ENCODE results near the gene APOBEC3F.

The APOBEC3F gene

DNA sequence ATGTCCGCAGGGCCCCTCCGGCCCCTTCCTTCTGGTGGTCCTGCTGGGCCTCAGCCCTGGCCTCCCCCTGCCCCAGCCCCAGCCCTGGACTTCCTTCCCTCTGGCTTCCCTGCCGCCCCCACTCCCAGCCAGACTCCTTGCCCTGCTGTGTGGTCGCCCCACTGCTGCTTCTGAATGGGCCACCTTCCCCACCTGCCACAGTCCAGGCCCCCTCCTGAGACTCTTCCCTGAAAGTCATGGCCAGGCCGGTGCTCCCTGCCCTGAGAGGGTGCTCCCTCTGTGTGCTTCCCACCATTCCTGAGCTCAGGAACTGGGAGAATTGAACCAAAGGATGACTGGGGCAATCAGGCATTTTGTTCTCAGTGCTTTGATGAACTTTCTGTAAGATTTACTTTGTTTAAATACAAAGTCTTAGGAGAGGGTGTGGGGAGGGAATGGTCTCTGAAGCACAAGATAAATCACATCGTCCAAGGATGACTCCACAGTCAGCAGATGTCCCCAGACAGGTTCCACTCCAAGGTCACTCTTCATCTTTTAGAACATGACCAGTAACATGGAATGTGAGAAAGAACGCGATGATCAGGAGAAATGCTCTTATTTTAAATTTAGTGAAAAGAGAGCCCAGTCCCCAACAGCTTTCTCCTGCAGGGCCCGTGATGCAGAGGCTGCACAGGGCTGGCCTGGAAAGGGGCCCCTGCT is 19.0 kb upstream of the APOBEC3F start:
- peaks cover 10% of the 10 kb centered on the region for H3K79me2 ChIP-seq (ENCODE audit: insufficient read depth, low read length)
- no peaks in the 10 kb centered on the region for H3K27me3 ChIP-seq (ENCODE audit: insufficient read depth, low read length, poor library complexity)
- peak overlapping the region; percentile 79 for H3K9ac ChIP-seq (ENCODE audit: low read depth, low read length)
- peak overlapping the region; percentile 79 for H3K27ac ChIP-seq (ENCODE audit: low read length)
- ATAC-seq (ENCODE audit: insufficient read depth, low read depth) = no peak
- no peaks in the 10 kb centered on the region for H4K20me1 ChIP-seq (ENCODE audit: insufficient read depth, low read length)
- H3K4me3 ChIP-seq (ENCODE audit: low read depth in 1 of 2, low read length in 2 of 2) = peak overlapping the region; percentile 22 to 62; a peak in 3 of 4 replicates
- no peaks in the 10 kb centered on the region for H3K9me3 ChIP-seq (ENCODE audit: insufficient read depth, low read length, severe bottlenecking)
- H2AFZ ChIP-seq (ENCODE audit: low read depth, low read length) = peak overlapping the region; percentile 66
- no peak for DNase-seq
- TF ChIP-seq EZH2 (IDR thresholded peaks at IDR 0.05; ENCODE audit: borderline replicate concordance, low read depth, low read length, severe bottlenecking) = no peak
- TF ChIP-seq, protein P1, sequence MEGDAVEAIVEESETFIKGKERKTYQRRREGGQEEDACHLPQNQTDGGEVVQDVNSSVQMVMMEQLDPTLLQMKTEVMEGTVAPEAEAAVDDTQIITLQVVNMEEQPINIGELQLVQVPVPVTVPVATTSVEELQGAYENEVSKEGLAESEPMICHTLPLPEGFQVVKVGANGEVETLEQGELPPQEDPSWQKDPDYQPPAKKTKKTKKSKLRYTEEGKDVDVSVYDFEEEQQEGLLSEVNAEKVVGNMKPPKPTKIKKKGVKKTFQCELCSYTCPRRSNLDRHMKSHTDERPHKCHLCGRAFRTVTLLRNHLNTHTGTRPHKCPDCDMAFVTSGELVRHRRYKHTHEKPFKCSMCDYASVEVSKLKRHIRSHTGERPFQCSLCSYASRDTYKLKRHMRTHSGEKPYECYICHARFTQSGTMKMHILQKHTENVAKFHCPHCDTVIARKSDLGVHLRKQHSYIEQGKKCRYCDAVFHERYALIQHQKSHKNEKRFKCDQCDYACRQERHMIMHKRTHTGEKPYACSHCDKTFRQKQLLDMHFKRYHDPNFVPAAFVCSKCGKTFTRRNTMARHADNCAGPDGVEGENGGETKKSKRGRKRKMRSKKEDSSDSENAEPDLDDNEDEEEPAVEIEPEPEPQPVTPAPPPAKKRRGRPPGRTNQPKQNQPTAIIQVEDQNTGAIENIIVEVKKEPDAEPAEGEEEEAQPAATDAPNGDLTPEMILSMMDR (IDR thresholded peaks at IDR 0.05; ENCODE audit: borderline replicate concordance, extremely low read depth, low read length, poor library complexity, severe bottlenecking) = no peak
- peak overlapping the region; percentile 82 for H3K4me2 ChIP-seq (ENCODE audit: insufficient read depth, low read length)
- peaks cover 24% of the 10 kb centered on the region for H3K36me3 ChIP-seq (ENCODE audit: insufficient read depth, low read length)
- H3K4me1 ChIP-seq (ENCODE audit: insufficient read depth, low read length) = peaks cover 22% of the 10 kb centered on the region

DNA sequence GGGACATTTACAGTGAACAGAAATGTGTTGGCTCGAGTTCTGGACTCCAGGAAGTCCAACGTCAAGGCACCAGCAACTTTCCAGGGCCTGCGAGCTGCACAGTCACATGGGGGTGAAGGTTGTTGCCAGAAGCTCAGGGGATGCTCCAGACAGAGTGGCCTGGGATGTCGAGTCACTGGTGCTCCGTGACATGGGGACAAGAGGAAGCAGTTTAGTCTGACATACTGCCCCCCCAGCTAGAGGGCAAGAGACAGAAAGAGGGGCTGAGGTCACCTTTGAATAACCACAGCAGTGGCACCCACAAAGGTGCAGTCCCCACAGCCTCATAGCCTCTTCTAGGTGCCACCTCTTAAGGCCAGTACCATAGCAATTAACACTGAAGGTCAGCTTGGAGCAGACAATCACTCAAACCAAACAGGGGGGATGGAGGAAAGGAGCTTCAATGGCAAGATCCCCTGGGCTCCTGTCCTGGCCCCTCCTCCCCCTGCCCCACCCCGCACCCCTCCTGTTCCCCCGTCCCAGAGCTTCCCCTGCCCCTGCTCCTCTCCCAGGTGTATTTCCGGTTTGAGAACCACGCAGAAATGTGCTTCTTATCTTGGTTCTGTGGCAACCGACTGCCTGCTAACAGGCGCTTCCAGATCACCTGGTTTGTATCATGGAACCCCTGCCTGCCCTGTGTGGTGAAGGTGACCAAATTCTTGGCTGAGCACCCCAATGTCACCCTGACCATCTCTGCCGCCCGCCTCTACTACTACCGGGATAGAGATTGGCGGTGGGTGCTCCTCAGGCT is 15.9 kb upstream of the APOBEC3F start:
- Histone ChIP-seq H3K79me2 (ENCODE audit: insufficient read depth, low read length) (peaks cover 10% of the 10 kb centered on the region), H3K9ac (ENCODE audit: low read depth, low read length) (no peak overlapping the region), H3K4me2 (ENCODE audit: insufficient read depth, low read length) (no peak overlapping the region), H3K4me3 (ENCODE audit: low read depth in 1 of 2, low read length in 2 of 2) (no peak overlapping the region), H3K36me3 (ENCODE audit: insufficient read depth, low read length) (peaks cover 16% of the 10 kb centered on the region; the same call in 1 of the 2 replicates), H3K27ac (ENCODE audit: low read length) (no peak overlapping the region), H3K9me3 (ENCODE audit: insufficient read depth, low read length, severe bottlenecking) (no peaks in the 10 kb centered on the region), H3K4me1 (ENCODE audit: insufficient read depth, low read length) (peaks cover 22% of the 10 kb centered on the region), H3K27me3 (ENCODE audit: insufficient read depth, low read length, poor library complexity) (no peaks in the 10 kb centered on the region), H4K20me1 (ENCODE audit: insufficient read depth, low read length) (no peaks in the 10 kb centered on the region), H2AFZ (ENCODE audit: low read depth, low read length) (no peak overlapping the region)
- TF ChIP-seq, protein P1 (IDR thresholded peaks at IDR 0.05; ENCODE audit: borderline replicate concordance, extremely low read depth, low read length, poor library complexity, severe bottlenecking) = no peak
- no peak for TF ChIP-seq EZH2 (IDR thresholded peaks at IDR 0.05; ENCODE audit: borderline replicate concordance, low read depth, low read length, severe bottlenecking)
- DNase-seq (no peak), ATAC-seq (ENCODE audit: insufficient read depth, low read depth) (no peak)

DNA sequence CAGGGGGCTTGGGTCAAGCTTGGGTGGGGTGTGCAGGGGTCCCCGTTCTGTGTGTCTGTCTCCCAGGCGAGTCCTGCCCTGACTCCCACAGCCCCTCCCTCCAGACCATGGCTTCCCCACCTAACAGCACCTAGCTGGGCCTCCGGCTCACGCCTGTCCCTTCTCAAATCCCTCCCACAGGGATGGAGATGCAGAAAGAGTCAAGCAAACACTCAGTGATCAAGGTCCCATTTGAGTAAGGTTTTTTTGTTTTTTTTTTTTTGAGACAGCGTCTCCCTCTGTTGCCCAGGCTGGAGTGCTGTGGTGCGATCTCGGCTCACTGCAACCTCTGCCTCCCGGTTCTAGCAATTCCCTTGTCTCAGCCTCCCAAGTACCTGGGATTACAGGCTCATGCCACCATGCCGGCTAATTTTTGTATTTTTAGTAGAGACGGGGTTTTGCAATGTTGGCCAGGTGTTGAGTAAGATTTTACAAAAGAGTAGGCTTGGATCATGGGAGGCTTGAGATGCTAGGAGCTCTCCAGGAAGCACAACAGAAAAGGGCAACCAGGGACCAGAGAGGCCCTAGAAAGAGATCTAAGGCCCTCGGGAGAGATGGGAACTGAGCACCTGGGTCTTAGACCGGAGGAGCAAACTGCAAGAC is 14.0 kb upstream of the APOBEC3F start:
- Histone ChIP-seq H3K9ac (ENCODE audit: low read depth, low read length) (no peak overlapping the region), H3K4me3 (ENCODE audit: low read depth in 1 of 2, low read length in 2 of 2) (no peak overlapping the region), H3K4me2 (ENCODE audit: insufficient read depth, low read length) (no peak overlapping the region), H3K79me2 (ENCODE audit: insufficient read depth, low read length) (peaks cover 6% of the 10 kb centered on the region), H2AFZ (ENCODE audit: low read depth, low read length) (no peak overlapping the region), H3K27ac (ENCODE audit: low read length) (no peak overlapping the region), H3K36me3 (ENCODE audit: insufficient read depth, low read length) (peaks cover 16% of the 10 kb centered on the region; the same call in 1 of the 2 replicates), H3K9me3 (ENCODE audit: insufficient read depth, low read length, severe bottlenecking) (no peaks in the 10 kb centered on the region), H4K20me1 (ENCODE audit: insufficient read depth, low read length) (no peaks in the 10 kb centered on the region), H3K4me1 (ENCODE audit: insufficient read depth, low read length) (peaks cover 10% of the 10 kb centered on the region), H3K27me3 (ENCODE audit: insufficient read depth, low read length, poor library complexity) (no peaks in the 10 kb centered on the region)
- TF ChIP-seq, protein P1 (IDR thresholded peaks at IDR 0.05; ENCODE audit: borderline replicate concordance, extremely low read depth, low read length, poor library complexity, severe bottlenecking) = no peak
- no peak for TF ChIP-seq EZH2 (IDR thresholded peaks at IDR 0.05; ENCODE audit: borderline replicate concordance, low read depth, low read length, severe bottlenecking)
- ATAC-seq (ENCODE audit: insufficient read depth, low read depth) (no peak), DNase-seq (no peak)
